Mucosa of rectum (tissue), 2 donors: Measurements from ENCODE around the gene CEP135.

Source experiments
- H3K27ac ChIP-seq, 2 donors: one replicate each; pipeline ENCODE4 v1.7.0; 2013; ENCODE audit warnings: inconsistent platforms in 2 of 2, low read depth in 2 of 2, low read length in 2 of 2
- H3K27me3 ChIP-seq, 2 donors: one replicate each; pipeline ENCODE4 v1.7.0; 2013; ENCODE audit warnings: low read length in 2 of 2; ENCODE audit not compliant: control insufficient read depth in 2 of 2, insufficient read depth in 2 of 2
- H3K36me3 ChIP-seq, 2 donors: one replicate each; pipeline ENCODE4 v1.7.0; 2013; ENCODE audit warnings: low read length in 2 of 2; ENCODE audit not compliant: control insufficient read depth in 2 of 2, insufficient read depth in 2 of 2
- H3K4me1 ChIP-seq, 2 donors: one replicate each; pipeline ENCODE4 v1.7.0; 2013; ENCODE audit warnings: low read length in 2 of 2, mild to moderate bottlenecking in 1 of 2; ENCODE audit not compliant: control insufficient read depth in 2 of 2, insufficient read depth in 2 of 2
- H3K4me3 ChIP-seq, 2 donors: one replicate each; pipeline ENCODE4 v1.7.0; 2013; ENCODE audit warnings: low read length in 2 of 2
- H3K9ac ChIP-seq, 2 donors: one replicate each; pipeline ENCODE4 v1.7.0; 2013; ENCODE audit warnings: low read length in 2 of 2, low read depth in 1 of 2, mild to moderate bottlenecking in 1 of 2
- H3K9me3 ChIP-seq, 2 donors: one replicate each; pipeline ENCODE4 v1.7.0; 2013; ENCODE audit warnings: low read length in 2 of 2; ENCODE audit not compliant: control insufficient read depth in 2 of 2
- donor health status: healthy.
- donor health status: Normal muscosa, but diverticular disease.

Gene CEP135

GRCh38 chr4:55938481-55938880 lies 10.3 kb upstream of the CEP135 start:
- Histone ChIP-seq H3K27me3 (no peaks in the 10 kb centered on the region), H3K27ac (no peak overlapping the region), H3K36me3 (no peaks in the 10 kb centered on the region), H3K4me3 (no peak overlapping the region), H3K9ac (no peak overlapping the region), H3K4me1 (no peaks in the 10 kb centered on the region), H3K9me3 (no peaks in the 10 kb centered on the region)

GRCh38 chr4:55939421-55939820 lies 9.3 kb upstream of the CEP135 start:
- H3K27ac ChIP-seq = no peak overlapping the region
- no peaks in the 10 kb centered on the region for H3K9me3 ChIP-seq
- no peak overlapping the region for H3K9ac ChIP-seq
- H3K36me3 ChIP-seq = no peaks in the 10 kb centered on the region
- H3K4me3 ChIP-seq = no peak overlapping the region
- no peaks in the 10 kb centered on the region for H3K27me3 ChIP-seq
- no peaks in the 10 kb centered on the region for H3K4me1 ChIP-seq

GRCh38 chr4:55941881-55942396 lies 6.8 kb upstream of the CEP135 start:
- Histone ChIP-seq H3K36me3 (no peaks in the 10 kb centered on the region), H3K4me3 (no peak overlapping the region), H3K27me3 (no peaks in the 10 kb centered on the region), H3K9ac (no peak overlapping the region), H3K4me1 (no peaks in the 10 kb centered on the region), H3K9me3 (no peaks in the 10 kb centered on the region), H3K27ac (no peak overlapping the region)

- Histone ChIP-seq H3K4me3 (peak overlapping the region; percentile 88 to 94), H3K4me1 (peaks cover 15 to 17% of the 10 kb centered on the region in 2 donors), H3K27me3 (no peaks in the 10 kb centered on the region), H3K9ac (peak overlapping the region in 1 of 2 donors; percentile 38), H3K9me3 (no peaks in the 10 kb centered on the region), H3K36me3 (peaks cover 0 to 3% of the 10 kb centered on the region in 2 donors), H3K27ac (peak overlapping the region; percentile 32 to 93)
These were observed 1.4 kb upstream of the CEP135 start for GRCh38 chr4:55947254-55947882.

GRCh38 chr4:55947912-55948725 lies 626 bp upstream of the CEP135 start:
- peaks cover 15 to 17% of the 10 kb centered on the region in 2 donors for H3K4me1 ChIP-seq
- peaks cover 0 to 5% of the 10 kb centered on the region in 2 donors for H3K36me3 ChIP-seq
- peak overlapping the region; percentile 72 to 83 for H3K9ac ChIP-seq
- H3K27ac ChIP-seq = peak overlapping the region; percentile 93 to 95
- H3K27me3 ChIP-seq = no peaks in the 10 kb centered on the region
- peak overlapping the region; percentile 88 to 94 for H3K4me3 ChIP-seq
- no peaks in the 10 kb centered on the region for H3K9me3 ChIP-seq

- peaks cover 15 to 17% of the 10 kb centered on the region in 2 donors for H3K4me1 ChIP-seq
- peaks cover 0 to 5% of the 10 kb centered on the region in 2 donors for H3K36me3 ChIP-seq
- no peaks in the 10 kb centered on the region for H3K9me3 ChIP-seq
- H3K27me3 ChIP-seq = no peaks in the 10 kb centered on the region
- peak overlapping the region; percentile 88 to 94 for H3K4me3 ChIP-seq
- peak overlapping the region; percentile 83 to 85 for H3K9ac ChIP-seq
- peak overlapping the region; percentile 93 to 95 for H3K27ac ChIP-seq
These were observed 697 bp downstream of the CEP135 start for GRCh38 chr4:55949482-55949802.

- H3K9ac ChIP-seq = no peak overlapping the region
- H3K4me1 ChIP-seq = peaks cover 15 to 17% of the 10 kb centered on the region in 2 donors
- no peaks in the 10 kb centered on the region for H3K9me3 ChIP-seq
- H3K27me3 ChIP-seq = no peaks in the 10 kb centered on the region
- peaks cover 2 to 5% of the 10 kb centered on the region in 2 donors for H3K36me3 ChIP-seq
- no peak overlapping the region for H3K27ac ChIP-seq
- no peak overlapping the region for H3K4me3 ChIP-seq
These were observed 2.6 kb downstream of the CEP135 start for GRCh38 chr4:55951191-55951922.

- Histone ChIP-seq H3K9me3 (no peaks in the 10 kb centered on the region), H3K27ac (no peak overlapping the region), H3K27me3 (no peaks in the 10 kb centered on the region), H3K9ac (no peak overlapping the region), H3K4me1 (no peaks in the 10 kb centered on the region), H3K36me3 (peaks cover 16 to 17% of the 10 kb centered on the region in 2 donors), H3K4me3 (no peak overlapping the region)
These were observed 7.0 kb downstream of the CEP135 start for GRCh38 chr4:55955710-55956109.

GRCh38 chr4:55959655-55960054 lies 10.9 kb downstream of the CEP135 start:
- H3K4me1 ChIP-seq = no peaks in the 10 kb centered on the region
- H3K4me3 ChIP-seq = no peak overlapping the region
- H3K27me3 ChIP-seq = no peaks in the 10 kb centered on the region
- peaks cover 13 to 16% of the 10 kb centered on the region in 2 donors for H3K36me3 ChIP-seq
- no peaks in the 10 kb centered on the region for H3K9me3 ChIP-seq
- H3K9ac ChIP-seq = no peak overlapping the region
- no peak overlapping the region for H3K27ac ChIP-seq

- no peaks in the 10 kb centered on the region for H3K9me3 ChIP-seq
- H3K36me3 ChIP-seq = peaks cover 0 to 7% of the 10 kb centered on the region in 2 donors
- H3K4me3 ChIP-seq = no peak overlapping the region
- H3K9ac ChIP-seq = no peak overlapping the region
- no peak overlapping the region for H3K27ac ChIP-seq
- H3K27me3 ChIP-seq = no peaks in the 10 kb centered on the region
- no peaks in the 10 kb centered on the region for H3K4me1 ChIP-seq
These were observed 15.3 kb downstream of the CEP135 start for GRCh38 chr4:55964046-55964445.
